ENCODE data around the gene PDGFC.

GRCh38 chr4:156797206-156797605 lies 174.4 kb downstream of the PDGFC start:
- TF ChIP-seq, protein P1, sequence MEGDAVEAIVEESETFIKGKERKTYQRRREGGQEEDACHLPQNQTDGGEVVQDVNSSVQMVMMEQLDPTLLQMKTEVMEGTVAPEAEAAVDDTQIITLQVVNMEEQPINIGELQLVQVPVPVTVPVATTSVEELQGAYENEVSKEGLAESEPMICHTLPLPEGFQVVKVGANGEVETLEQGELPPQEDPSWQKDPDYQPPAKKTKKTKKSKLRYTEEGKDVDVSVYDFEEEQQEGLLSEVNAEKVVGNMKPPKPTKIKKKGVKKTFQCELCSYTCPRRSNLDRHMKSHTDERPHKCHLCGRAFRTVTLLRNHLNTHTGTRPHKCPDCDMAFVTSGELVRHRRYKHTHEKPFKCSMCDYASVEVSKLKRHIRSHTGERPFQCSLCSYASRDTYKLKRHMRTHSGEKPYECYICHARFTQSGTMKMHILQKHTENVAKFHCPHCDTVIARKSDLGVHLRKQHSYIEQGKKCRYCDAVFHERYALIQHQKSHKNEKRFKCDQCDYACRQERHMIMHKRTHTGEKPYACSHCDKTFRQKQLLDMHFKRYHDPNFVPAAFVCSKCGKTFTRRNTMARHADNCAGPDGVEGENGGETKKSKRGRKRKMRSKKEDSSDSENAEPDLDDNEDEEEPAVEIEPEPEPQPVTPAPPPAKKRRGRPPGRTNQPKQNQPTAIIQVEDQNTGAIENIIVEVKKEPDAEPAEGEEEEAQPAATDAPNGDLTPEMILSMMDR (IDR thresholded peaks at IDR 0.05) = no peak
- TF ChIP-seq, protein P2, sequence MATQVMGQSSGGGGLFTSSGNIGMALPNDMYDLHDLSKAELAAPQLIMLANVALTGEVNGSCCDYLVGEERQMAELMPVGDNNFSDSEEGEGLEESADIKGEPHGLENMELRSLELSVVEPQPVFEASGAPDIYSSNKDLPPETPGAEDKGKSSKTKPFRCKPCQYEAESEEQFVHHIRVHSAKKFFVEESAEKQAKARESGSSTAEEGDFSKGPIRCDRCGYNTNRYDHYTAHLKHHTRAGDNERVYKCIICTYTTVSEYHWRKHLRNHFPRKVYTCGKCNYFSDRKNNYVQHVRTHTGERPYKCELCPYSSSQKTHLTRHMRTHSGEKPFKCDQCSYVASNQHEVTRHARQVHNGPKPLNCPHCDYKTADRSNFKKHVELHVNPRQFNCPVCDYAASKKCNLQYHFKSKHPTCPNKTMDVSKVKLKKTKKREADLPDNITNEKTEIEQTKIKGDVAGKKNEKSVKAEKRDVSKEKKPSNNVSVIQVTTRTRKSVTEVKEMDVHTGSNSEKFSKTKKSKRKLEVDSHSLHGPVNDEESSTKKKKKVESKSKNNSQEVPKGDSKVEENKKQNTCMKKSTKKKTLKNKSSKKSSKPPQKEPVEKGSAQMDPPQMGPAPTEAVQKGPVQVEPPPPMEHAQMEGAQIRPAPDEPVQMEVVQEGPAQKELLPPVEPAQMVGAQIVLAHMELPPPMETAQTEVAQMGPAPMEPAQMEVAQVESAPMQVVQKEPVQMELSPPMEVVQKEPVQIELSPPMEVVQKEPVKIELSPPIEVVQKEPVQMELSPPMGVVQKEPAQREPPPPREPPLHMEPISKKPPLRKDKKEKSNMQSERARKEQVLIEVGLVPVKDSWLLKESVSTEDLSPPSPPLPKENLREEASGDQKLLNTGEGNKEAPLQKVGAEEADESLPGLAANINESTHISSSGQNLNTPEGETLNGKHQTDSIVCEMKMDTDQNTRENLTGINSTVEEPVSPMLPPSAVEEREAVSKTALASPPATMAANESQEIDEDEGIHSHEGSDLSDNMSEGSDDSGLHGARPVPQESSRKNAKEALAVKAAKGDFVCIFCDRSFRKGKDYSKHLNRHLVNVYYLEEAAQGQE (IDR thresholded peaks at IDR 0.05; ENCODE audit: insufficient read depth in 1 of 2, low read depth in 2 of 2, low read length in 1 of 2) = no peak

Data from Panc1 (cell line).